G401.6 (cell line): ENCODE results near the gene POLR2J3.
"Not testable (repeated sequence)": the region's sequence is repeated elsewhere in the genome, so short reads cannot be mapped to it uniquely, and the experiment has no call there.

Experiments
- FAIRE-seq: peaks from 2 replicates; lab custom pipeline; 2012; peaks lifted over from hg19 to GRCh38; lab: Jason Lieb, UNC

POLR2J3 gene

DNA sequence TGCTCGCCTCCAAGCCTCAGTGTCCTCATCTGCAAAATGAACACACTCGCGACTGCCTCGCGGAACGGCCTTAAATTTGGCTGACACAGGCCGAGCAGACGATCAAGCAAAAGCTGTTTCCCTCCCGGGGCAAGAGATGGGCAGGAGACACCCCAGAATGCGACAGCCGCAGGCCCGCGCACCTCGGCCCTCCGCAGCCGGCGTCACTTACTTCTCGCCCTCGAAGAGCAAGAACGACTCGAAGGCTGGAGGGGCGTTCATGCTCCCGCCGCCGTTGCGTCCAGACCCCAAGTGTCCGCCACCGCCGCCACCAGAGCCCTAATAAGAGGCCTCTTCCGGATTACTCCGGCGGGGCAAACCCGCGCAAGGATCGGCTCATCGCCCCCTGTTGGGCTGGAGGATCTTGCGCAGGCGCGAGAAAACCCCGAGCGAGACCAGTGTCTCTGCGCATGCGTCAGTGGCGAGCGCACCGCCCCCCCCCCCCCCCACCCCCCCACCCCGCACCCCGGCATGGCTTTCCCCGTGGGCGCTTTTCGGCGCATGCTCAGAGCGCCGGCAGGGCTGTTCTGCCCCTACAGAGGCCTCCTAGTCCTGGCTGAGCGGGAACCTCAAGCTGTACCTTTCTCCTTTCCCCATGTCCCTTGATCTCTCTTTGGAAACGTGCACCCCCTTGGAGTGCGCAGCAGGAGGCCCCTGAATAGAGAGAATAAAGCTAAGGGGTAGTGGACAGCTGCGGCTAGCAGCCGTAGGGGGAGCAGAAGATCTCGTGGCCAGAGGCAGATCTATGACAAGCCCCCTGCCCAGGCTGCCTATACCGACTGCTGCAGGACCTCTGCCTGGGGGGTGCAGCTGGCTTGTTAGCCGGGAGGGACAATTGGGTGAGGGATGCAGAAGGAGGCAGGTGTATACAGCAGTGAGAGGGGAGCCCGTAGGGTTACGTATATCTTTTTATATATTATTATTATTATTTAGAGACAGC lies at the start of gene POLR2J3:
POLR2J3 (minus strand) TSS at position 323 of the 979 bp plus-strand sequence; CDS start at position 261, 62 bp downstream.
- FAIRE-seq: not testable (repeated sequence)

DNA sequence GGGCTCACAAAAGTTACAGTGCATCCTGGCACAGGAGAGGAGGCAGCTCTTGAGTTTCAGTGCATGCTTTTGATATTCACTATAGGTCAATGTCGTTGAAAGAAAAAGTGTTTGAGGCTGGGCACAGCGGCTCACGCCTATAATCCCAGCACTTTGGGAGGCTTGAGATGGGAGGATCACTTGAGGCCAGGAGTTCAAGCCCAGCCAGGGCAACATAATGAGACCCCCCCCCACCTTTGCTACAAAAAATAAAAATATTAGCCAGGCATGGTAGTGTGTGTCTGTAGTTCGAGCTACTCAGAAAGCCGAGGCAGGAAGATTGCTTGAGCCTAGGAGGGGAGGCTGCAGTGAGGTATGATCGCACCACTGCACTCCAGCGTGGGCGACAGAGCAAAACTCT lies 45.7 kb upstream of the POLR2J3 start:
- not testable (repeated sequence) for FAIRE-seq

DNA sequence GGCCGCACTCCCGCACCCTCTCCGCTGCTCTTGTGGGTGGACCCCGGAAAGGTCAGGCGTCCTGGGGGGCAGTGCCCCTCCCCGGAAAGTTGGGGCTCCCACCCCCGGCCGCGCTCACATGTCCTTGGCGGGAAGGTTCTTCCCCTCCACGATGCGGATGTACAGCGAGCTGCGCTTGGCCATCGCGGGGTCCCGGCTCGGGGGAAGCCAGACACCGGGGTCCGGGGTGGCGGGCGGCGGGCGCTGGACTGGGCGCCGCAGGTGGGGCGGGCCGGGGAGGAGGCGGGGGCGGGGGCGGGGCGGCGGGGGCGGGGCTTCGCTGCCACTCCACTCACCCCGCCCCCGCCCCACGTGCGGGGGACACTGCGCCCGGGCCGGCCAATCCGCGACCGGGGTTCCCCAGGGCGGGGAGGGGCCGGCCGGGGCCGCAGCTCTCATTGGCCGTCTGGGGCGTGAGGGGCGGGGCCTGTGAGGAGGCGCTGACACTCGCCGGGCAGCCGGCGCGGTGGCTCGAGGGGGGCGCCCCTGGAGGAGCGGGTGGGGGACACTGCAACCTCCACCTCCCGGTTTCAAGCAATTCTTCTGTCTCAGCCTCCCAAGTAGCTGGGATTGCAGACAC lies 44.2 kb upstream of the POLR2J3 start, which contains the start of gene RASA4:
RASA4 (minus strand) TSS at position 250 of the 619 bp plus-strand sequence; CDS start at position 183, 67 bp downstream.
- FAIRE-seq: not testable (repeated sequence)

DNA sequence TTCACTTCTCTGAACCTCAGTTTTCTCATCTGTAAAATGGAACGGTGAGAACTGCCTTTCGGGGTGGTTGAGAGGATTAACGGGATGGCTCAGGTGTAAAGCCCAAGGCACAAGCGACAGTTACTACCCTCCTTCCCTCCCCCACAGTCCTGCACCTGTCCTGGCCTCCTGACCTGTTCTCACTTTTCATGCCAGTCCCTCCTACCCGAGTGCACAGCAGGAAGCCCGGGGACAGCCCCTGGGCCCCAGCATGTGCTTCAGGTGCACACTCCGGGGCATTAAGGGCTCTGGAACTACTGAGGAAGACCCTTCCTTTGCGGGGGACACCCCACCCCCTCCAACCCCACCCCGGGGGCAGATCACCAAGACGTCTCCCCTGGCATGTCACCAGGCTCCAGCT lies 43.5 kb upstream of the POLR2J3 start:
- not testable (repeated sequence) for FAIRE-seq

DNA sequence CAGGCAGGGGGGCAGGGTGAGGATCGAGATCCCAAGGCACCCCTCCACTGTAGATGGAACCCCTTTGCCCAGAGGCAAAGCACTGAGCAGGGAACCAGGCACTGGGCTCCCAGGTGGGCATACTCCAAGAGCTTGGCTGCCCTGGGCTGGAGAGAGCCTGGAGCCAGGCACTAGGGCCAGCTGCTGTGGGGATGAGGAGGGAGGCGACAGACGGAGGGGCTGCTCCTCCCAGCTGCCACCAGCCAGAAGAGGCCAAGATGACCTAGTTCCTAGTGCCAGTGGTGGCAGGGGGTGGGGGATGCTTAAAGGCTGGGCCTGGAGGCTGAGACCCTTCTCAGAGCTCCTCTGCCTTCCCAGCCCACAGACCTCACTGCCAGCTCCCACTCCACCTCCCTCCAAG lies 42.5 kb upstream of the POLR2J3 start:
- FAIRE-seq: not testable (repeated sequence)

DNA sequence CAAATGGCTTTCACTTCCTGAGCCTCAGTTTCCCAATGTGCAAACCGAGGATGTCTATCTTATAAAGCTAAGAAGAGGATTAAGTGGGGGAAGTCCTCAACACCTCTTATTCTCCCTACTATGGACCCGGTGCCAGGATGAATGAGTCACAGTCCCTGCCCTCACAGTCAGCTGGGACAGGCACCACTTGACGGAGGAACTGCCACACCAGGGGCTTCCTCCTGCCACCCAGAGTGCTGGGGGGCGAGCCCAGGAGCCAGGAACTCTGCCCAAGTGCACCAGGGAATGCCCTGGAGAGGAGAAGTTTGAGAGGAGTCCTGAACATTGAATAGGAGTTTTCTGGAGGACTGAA lies 41.9 kb upstream of the POLR2J3 start:
- FAIRE-seq: not testable (repeated sequence)

DNA sequence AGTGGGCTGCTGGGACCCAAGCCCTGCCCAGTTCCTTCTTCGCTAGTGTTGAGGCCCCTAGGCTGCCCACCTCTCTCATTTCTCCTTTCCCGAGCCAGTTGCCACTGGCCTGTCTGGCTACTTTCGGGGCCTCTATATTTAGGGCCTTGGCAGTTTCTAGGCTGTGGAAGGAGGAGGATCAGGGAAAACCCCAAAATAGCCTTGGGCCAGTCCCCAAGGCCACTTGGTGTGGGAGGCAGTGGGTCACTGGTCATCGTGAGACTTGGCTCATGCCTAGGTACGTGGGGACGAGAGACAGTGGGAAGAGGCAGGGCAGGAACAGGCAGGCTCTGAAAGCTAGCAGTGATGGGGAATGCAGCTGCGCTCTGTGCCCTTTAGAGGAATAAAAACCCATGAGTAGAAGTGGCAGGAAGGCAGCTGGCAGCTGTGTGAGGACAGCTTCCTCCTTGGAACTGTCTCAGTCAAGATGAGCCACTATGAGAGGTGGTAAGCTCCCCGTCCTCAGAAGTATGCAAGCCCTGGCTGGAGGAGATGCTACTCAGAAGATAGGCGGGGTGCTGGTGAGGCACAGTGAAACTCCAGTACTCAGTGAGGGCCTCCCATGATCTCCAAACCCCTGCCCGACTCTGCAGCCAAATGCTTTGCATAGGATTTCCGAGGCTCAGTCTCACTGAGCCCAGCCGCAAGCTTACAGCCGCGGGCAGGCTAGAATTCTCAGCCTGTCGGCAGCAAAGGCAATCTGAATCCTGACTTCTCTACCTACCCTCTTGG lies 41.4 kb upstream of the POLR2J3 start:
- FAIRE-seq: not testable (repeated sequence)

DNA sequence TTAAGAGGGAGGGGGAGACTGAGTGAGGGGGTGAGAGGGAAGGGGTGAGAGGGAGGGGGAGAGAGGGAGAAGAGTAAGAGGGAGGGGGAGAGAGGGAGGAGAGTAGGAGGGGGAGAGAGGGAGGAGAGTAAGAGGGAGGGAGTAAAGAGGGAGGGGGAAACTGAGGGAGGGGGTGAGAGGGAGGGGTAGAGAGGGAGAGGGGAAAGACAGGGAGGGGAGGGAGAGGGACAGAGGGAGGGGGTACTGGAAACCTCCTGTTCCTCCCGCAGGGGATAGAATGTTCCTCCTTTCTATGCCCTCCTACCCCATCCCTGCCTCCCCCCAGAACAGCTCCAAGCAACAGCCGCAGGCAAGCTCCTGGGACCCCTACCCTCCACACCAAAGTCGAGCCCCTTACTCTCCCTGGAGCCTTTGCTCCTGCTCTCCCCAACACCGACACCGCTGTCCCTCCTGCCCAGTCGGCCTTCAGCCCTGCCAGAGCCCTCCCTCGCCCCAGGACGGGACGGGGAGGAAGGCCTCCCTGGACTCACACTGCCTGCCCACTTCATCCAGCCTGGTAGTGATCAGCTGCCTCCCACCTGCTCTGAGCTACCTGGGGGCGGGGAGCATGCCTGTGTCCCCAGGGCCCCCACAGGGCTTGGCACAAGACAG lies 39.4 kb upstream of the POLR2J3 start:
- not testable (repeated sequence) for FAIRE-seq

DNA sequence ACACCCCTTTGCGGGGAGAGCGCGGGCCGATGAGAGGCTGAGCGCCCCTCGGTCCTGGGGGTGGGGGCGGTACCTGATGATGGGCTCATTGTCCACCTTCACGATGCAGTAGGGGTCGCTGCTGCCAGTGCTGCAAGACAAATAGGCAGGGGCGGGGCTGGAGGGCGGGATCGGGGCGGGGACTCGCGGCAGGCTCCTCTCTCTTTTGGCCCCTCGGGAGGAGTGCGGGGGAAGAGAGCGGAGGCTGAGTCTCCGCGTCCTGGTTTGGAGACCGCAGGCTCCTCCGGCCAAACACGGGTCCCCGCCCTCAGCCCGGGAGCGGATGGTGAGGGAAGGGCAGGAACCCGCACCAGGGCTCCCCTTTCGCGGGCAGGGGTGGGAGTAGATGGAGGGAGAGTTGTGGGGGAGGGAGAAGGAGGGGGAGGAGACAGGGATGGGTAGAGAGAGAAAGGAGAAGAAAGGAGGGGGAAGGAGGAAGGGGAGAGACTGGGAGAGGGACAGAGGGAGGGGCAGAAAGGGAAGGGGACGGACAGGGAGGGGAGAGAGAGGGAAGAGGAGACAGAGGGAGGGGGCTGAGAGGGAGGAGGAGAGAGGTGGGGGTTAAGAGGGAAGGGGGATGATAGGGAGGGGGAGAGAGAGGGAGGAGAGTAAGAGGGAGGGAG lies 38.8 kb upstream of the POLR2J3 start:
- FAIRE-seq: not testable (repeated sequence)

DNA sequence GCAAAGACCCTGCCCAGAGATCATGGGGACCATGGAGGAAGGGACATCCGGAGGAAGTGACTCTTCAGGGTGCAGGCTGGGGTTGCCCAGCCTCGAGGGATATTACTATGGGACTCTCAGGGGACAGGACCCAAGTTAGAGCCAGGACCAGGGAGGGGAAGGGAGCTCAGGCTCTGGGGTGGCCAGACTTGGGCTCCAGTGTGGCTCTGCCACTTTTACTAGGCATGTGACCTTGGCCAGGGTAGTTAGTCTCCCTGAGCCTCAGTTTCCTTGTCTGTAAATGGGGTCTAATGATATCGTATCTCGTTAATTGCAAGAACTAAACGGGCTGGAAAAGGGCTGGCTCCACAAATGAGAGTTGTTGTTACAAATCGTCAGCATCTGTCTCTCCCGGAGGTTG lies 38.1 kb upstream of the POLR2J3 start:
- FAIRE-seq: not testable (repeated sequence)

DNA sequence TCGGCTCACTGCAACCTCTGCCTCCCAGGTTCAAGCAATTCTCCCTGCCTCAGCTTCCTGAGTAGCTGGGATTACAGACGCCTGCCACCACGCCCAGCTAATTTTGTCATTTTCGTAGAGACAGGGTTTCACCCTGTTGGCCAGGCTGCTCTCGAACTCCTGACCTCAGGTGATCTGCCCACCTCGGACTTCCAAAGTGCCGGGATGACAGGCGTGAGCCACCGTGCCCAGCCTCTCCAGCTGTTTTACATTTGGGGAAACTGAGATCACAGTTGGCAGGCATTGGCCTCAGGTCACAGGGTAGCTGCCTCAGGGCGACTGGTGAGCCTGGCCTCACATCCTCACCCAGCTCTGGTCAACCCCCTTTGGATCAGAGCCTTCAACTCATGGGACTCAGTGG lies 37.4 kb upstream of the POLR2J3 start:
- FAIRE-seq: not testable (repeated sequence)

DNA sequence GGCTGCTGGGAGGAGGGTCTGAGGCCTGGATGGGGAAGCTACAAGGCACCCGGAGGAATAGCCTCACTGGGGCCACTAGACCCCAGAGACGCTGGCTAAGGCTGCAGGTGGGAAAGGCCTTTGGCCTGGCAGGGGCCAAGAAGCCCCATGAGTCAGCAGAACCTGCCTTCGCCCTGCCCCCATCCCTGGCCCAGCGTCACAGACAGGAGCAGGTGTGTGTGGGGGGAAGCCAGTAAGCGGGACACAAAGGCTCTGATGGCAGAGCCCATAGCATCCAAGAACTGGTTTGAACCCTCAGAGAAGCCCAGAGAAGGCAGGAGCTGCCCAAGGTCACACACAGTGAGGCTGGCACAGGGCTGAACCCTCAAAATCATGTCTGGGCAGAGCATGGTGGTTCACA lies 34.5 kb upstream of the POLR2J3 start:
- not testable (repeated sequence) for FAIRE-seq

DNA sequence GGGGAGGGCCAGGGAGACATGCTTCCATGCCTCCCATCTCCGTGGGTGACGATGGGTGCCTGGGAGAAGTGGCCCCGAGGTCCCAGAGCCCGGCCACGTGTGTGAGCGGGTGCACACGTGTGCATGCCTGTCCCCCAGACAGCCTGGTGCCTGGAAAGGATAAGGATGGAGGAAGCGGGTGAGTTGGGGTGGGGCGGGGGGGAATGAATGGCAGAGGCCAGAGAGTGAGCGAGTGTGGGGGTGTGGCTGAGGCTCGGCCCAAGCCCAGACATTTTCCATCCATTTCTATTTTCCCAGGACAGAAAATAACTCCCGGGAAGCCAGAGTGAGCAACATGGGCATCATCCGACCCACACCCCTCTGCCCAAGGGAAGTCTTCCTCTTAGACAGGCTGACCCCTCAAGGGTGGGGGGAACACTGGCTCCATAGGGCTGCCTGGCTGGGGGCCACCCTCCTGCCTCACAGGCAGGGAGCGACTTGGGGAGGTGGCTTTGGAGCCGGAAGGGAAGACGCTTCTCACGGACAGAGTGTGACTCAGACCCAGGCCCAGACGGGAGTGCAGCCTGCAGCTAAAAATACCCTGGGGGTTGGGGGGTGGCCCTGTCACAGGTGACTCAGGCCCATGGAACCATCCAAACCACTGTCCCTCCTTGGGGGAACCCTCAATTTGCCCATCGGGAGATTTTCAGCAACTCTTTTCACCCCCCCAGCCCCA lies 32.2 kb upstream of the POLR2J3 start:
- FAIRE-seq: not testable (repeated sequence)

DNA sequence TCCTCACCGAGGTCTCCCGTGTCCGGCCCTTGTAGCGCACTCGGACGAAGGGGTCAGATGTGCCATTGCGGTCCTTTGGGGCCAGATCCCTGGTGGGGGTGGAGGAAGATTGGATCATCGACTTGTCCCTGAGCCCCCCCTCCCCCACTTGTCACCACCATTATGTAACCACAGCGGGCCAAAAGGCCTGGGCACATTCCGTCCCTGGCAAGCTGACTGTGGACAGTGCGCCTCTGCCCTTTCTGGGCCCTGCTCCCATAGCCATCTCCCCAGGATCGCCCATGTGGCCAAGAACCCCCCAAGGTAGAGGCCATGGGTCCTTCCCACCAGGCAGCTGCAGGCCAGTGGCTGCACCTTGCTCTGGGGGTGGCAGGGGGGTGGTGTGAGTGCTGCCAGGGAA lies 29.9 kb upstream of the POLR2J3 start:
- FAIRE-seq: not testable (repeated sequence)

DNA sequence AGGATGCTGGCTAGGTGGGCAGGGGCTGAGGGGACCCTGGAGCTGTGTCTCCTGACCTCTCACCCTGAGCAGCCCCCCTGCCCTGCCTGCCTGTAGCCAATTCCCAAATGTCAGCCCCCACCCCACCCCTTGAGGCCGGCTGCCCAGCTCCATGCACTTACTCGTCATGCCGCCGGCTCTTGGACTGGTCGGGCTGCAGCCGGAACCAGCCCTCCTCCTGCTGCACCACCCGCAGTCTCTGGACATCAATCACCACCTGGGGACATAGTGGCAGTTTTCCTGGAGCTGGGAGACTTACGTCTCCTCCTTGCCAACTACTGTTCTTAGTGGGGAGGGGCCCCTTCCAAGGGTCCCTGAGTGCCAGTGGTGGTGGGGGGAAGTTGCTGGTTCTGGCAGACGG lies 27.3 kb upstream of the POLR2J3 start:
- not testable (repeated sequence) for FAIRE-seq

DNA sequence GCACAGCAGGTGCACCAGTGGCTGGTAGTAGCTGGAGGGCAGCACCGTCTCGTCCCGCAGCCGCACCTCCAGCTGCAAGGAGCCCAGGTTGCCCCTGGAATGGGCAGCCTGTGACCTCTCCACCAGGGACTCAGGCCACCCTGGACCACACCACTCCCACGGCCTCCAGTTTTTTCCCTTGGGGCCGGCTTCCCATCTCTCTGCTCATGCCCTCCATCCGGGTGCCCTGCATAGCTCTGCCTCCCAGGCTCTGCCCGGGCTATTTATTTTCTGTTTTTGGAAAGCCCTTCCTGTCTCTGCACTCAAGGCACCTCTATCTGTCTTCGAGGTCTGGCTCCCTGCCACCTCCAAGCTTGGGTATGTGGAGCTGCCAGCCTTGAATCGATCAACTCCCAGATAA lies 23.7 kb upstream of the POLR2J3 start:
- FAIRE-seq: not testable (repeated sequence)

DNA sequence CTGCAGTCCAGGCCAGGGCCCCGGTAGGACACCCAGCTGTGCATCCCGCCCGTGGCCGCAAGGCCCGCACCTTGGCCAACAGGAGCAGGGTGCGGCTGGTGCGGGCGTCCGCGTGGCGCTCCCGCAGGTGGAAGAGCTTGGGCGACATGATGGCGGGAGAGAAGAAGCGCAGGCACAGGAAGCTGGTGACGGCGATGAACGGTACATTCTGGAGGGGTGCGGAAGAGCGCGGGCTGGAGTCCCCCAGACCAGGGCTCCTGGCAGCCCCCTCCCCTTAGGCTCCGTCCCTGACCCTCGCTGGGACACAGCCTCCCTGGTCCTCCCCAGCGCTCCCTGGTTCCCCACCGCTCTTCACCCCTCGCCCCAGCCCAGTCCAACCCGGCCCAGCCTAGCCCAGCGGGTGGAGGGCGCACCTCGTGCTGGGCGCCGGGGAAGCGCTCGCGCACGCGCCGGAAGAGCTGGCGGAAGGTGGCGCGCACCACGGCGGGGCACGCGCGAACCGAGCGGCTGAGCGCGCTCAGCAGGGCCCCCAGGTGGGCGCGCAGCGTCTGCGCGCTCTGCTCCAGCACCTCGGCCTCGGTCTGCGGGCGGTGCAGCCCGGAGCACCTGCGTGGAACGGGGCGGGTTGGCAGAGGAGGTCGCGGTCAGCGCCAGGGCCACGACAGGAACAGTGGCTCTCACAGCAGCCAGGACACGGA lies 21.4 kb upstream of the POLR2J3 start:
- not testable (repeated sequence) for FAIRE-seq

DNA sequence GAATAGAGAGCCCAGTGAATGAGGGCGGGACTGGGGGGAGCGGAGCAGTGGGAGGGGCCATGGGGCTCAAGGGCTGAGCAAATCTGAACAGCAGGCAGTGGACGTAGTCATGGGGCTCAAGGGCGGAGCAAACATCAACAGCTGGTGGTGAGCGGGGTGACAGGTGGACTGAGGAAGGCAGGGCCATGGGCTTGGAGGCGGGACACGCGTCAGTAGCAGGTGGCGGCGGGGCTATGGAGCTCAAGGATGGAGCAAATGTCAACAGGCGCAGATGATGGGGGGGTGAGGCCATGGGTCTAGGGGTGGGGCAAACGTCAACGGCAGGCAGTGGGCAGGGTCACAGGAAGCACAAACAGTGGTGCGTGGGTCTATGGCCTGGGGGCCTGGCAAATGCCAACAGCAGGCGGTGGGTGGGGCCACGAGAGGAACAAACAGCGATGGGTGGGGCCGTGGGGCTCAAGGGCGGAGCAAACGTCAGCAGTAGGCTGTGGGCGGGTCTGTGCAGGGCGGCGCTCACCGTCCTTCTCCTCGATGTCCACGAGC lies 20.2 kb upstream of the POLR2J3 start:
- FAIRE-seq: not testable (repeated sequence)

DNA sequence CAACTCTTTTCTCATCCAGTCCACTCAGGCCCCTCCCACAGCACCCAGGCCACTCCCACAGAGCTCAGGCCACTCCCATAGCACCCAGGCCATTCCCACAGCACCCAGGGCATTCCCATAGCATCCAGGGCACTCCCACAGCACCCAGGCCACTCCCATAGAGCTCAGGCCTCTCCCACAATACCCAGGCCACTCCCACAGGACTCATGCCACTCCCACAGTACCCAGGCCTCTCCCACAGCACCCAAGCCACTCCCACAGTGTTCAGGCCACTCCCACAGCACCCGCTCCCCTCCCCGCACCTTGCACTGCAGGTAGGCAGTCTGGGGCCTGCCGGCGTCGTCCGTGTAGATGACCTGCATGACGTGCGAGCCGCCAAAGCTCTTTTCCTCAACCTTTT lies 17.5 kb upstream of the POLR2J3 start:
- FAIRE-seq: not testable (repeated sequence)

DNA sequence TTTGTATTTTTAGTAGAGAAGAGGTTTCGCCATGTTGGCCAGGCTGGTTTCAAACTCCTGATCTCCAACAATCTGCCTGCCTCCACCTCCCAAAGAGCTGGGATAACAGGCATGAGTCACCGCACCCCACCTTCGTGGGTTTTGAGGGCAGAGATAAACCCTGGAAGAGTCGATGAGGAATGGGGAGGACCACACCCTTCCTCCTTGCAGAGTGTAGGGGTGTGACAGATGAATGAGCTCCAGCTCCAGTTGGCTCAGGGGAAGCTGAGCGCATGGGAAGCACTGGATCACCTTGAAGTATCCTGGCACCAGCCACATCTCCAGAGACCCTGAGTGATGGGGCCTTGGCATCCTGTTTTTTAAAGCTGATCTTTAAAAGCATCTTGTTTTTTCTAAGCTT lies 11.1 kb upstream of the POLR2J3 start:
- not testable (repeated sequence) for FAIRE-seq
